NCI-H2107 treated with DMSO at 0.1 percent for 48 hours (cell line): Measurements from ENCODE around the gene B3GLCT.
"Not testable (repeated sequence)": the region's sequence is repeated elsewhere in the genome, so short reads cannot be mapped to it uniquely, and the experiment has no call there.

Experiments used
- DNase-seq: peaks from one replicate; lab custom pipeline; 2025; ENCODE audit not compliant: unreplicated experiment; lab: John Stamatoyannopoulos, UW

The B3GLCT gene

GRCh38 chr13:31182987-31183386 is 16.8 kb upstream of the B3GLCT start:
- no peak for DNase-seq

DNA sequence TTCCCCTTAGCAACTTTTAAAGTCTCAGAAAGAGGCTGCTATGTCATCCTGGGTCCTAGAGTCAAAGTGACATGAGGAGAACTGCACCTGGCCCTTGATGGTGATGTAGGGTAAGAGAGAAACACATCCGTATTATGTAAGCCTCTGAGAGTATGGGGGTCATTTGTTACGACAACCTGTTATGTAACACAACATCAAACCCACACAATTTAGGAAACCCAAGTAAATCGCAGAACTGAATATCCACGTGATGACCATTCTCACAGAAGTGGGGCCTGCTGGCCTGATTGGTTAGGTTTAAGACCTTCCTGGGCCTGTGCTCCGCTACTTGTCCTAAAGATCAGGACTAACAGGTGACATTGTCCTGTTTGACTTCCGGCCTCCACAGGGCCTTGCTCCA is 15.3 kb upstream of the B3GLCT start:
- DNase-seq, result no peak

- no peak for DNase-seq
Observed at GRCh38 chr13:31184981-31185645, 14.7 kb upstream of the B3GLCT start.

- no peak for DNase-seq
Observed at GRCh38 chr13:31191748-31192147, 8.0 kb upstream of the B3GLCT start.

- DNase-seq, result no peak
Observed at GRCh38 chr13:31192306-31192705, 7.5 kb upstream of the B3GLCT start.

- no peak for DNase-seq
Observed at GRCh38 chr13:31195616-31196015, 4.2 kb upstream of the B3GLCT start.

GRCh38 chr13:31196992-31197391 is 2.8 kb upstream of the B3GLCT start:
- DNase-seq, result no peak

- peak; percentile 36 for DNase-seq
Observed at GRCh38 chr13:31198519-31198918, 1.3 kb upstream of the B3GLCT start.

- no peak for DNase-seq
Observed at GRCh38 chr13:31199527-31199848, 287 bp upstream of the B3GLCT start.

GRCh38 chr13:31200637-31200971 is 829 bp downstream of the B3GLCT start:
- no peak for DNase-seq

DNA sequence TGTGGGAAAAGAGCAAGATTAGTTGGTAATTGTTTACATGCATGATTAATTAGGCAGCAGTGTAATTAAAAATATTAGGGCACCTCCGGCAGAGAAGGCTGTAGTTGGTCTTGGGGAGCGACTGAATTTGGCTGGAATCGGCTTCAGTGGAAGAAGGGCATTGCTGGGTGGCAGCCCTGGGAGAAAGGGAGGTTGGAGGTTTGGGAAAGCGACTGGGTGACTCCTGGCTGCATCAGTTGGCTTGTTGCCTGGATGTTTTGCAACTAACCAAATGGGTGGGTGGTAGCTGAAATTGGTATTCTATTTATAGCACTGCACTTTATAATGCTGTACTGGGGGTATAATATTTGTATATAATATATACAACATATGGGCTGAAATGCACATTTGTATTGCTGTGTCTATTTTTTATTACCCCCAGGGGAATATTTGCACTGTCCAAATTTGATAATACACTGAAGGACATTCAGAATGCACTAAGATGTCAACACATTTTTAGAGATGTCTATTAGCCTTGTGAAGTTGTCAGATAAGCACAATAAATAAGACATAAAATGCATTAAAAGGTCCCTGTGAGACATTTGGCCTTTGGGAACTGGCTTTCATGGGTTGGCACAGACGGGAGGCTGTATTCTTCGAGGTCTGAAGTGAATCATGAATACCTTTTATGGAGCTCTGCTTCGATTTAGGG is 1.7 kb downstream of the B3GLCT start:
- no peak for DNase-seq

DNA sequence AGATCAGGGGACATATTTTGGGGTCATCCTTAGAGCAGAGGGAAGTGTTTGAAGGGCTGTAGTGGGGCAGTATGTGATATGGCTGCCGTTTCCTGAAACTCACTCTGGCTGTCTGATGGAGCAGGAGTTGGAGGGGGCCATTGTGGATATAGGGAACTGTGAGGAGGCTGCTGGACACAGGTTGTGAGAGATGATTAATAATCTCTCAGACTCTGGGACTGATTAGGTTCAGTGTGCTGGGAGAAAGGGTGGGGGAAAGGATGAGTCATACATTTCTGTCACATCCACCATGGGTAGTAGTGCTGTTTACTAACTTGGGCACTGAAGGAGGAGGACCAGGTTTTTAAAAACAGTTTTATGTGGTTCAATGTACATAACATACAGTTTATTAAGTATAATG is 4.8 kb downstream of the B3GLCT start:
- DNase-seq, result no peak

DNA sequence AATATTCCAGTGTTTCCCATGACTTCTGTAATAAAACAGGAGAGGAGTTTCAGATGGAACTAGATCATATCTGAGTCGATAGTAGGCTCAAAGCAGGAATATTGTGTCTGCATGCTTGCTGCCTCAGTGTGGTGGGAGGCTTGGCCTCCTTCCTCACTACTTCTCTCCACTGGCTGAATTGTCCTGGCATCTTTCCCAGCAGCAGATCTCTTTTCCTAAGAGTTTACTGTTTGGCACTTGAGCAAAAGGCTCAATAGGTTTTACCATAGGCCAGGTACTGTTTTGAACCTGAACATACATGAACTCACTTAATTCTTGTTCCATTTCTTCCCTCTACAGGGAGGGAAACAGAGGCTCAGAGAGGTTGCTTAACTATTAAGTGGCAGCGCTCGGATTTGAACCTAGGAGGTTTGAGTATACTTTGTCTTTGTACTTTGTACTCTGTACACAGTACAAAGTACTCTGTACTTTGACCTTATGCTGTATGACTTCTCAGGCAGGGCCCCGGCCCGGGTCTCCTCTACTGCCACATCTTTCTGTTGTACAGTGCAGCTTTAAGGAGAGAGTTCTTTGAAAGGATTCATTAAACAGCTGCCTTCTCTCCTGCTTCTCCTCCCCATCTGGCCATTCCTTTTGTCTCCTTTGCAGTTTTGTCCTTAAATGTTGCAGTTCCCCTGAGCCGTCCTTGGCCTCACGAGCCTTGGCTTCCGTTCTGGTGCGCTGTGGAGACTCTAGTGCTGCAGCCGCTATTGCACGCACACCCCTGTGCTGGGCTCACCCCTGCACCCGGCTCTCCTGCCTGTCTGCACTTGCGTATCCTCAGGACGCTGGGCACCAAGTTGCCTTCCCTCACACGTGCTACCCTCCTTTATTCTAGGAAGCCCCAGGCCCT is 8.1 kb downstream of the B3GLCT start:
- DNase-seq, result no peak

- DNase-seq, result no peak
Observed at GRCh38 chr13:31208559-31209122, 8.9 kb downstream of the B3GLCT start.

GRCh38 chr13:31209172-31209840 is 9.5 kb downstream of the B3GLCT start:
- DNase-seq, result peak; percentile 76

DNA sequence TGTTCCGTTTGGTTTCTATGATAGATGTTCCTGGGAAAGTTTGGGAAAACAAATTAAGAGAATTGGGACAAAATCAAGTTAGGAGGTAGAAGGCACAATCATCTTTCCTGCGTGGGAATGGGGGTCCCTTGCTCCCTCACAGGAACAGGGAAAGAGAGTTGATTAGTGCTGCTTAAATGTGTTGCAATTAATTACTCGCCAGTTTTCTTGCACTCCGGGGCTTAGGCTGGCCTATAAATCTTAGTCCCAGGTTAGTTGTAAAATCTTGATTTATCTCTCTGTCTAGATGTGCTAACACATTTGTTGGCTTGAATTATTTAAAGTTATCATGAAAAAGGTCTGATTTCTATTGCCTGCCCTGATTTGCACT is 10.1 kb downstream of the B3GLCT start:
- DNase-seq, result no peak

- DNase-seq, result no peak
Observed at GRCh38 chr13:31213651-31214289, 14.0 kb downstream of the B3GLCT start.

- no peak for DNase-seq
Observed at GRCh38 chr13:31214435-31214834, 14.7 kb downstream of the B3GLCT start.

DNA sequence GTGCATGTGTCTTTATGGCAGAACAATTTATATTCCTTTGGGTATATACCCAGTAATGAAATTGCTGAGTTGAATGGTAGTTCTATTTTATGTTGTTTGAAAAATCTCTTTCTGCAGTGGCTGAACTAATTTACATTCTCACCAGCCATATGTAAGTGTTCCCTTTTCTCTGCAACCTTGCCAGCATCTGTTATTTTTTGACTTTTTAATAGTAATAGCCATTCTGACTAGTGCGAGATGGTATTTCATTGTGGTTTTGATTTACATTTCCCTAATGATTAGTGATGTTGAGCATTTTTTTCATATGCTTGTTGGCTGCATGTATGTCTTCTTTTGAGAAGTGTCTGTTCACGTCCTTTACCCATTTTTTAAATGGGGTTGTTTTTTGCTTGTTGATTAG is 17.1 kb downstream of the B3GLCT start:
- DNase-seq, result not testable (repeated sequence)

GRCh38 chr13:31219909-31220598 is 20.3 kb downstream of the B3GLCT start:
- DNase-seq, result no peak
